HG03139 (cell line): Measurements from ENCODE around the gene NCR1.
"Not testable (repeated sequence)": the region's sequence is repeated elsewhere in the genome, so short reads cannot be mapped to it uniquely, and the experiment has no call there.

Source experiments
- ATAC-seq: cut with Tn5 transposase; IDR thresholded peaks from one replicate; pipeline ENCODE4 v1.9.1; 2021; ENCODE audit not compliant: unreplicated experiment

NCR1 gene

GRCh38 chr19:54905803-54906511 is at the start of gene NCR1:
Gene NCR1, plus strand, starts transcription at chr19:54906148. Its CDS starts 40 bp downstream, at chr19:54906188.
- ATAC-seq, result no peak

GRCh38 chr19:54858476-54858875 is 47.5 kb upstream of the NCR1 start:
- not testable (repeated sequence) for ATAC-seq

- ATAC-seq, result not testable (repeated sequence)
These were observed 46.5 kb upstream of the NCR1 start for GRCh38 chr19:54859421-54859820.

- ATAC-seq, result not testable (repeated sequence)
These were observed 42.5 kb upstream of the NCR1 start for GRCh38 chr19:54863459-54863858.

GRCh38 chr19:54871696-54872095 is 34.3 kb upstream of the NCR1 start:
- no peak for ATAC-seq

- no peak for ATAC-seq
These were observed 32.0 kb upstream of the NCR1 start, which contains the start of gene FCAR for GRCh38 chr19:54873990-54874389. Gene FCAR, plus strand, starts transcription at chr19:54874235. Its CDS starts 55 bp downstream, at chr19:54874290.

GRCh38 chr19:54875506-54875905 is 30.4 kb upstream of the NCR1 start:
- no peak for ATAC-seq

- ATAC-seq, result no peak
These were observed 28.5 kb upstream of the NCR1 start for GRCh38 chr19:54877471-54877870.

- ATAC-seq, result no peak
These were observed 24.1 kb upstream of the NCR1 start for GRCh38 chr19:54881884-54882283.

- ATAC-seq, result no peak
These were observed 23.2 kb upstream of the NCR1 start for GRCh38 chr19:54882758-54883157.

- no peak for ATAC-seq
These were observed 22.7 kb upstream of the NCR1 start for GRCh38 chr19:54883228-54883627.

GRCh38 chr19:54888239-54888638 is 17.7 kb upstream of the NCR1 start:
- ATAC-seq, result no peak

- no peak for ATAC-seq
These were observed 16.4 kb upstream of the NCR1 start for GRCh38 chr19:54889566-54889965.

- ATAC-seq, result no peak
These were observed 12.5 kb upstream of the NCR1 start for GRCh38 chr19:54893406-54893805.

- ATAC-seq, result not testable (repeated sequence)
These were observed 11.8 kb upstream of the NCR1 start for GRCh38 chr19:54894106-54894505.

- no peak for ATAC-seq
These were observed 9.9 kb upstream of the NCR1 start for GRCh38 chr19:54896036-54896435.

- not testable (repeated sequence) for ATAC-seq
These were observed 7.3 kb upstream of the NCR1 start for GRCh38 chr19:54898685-54899084.

GRCh38 chr19:54899646-54900045 is 6.3 kb upstream of the NCR1 start:
- ATAC-seq, result not testable (repeated sequence)

- ATAC-seq, result not testable (repeated sequence)
These were observed 4.8 kb upstream of the NCR1 start for GRCh38 chr19:54901153-54901552.

- ATAC-seq, result no peak
These were observed 3.9 kb upstream of the NCR1 start for GRCh38 chr19:54902061-54902460.

- ATAC-seq, result no peak
These were observed 2.6 kb upstream of the NCR1 start for GRCh38 chr19:54903303-54903702.

- not testable (repeated sequence) for ATAC-seq
These were observed 1.7 kb upstream of the NCR1 start for GRCh38 chr19:54904261-54904660.

- ATAC-seq, result no peak
These were observed 536 bp upstream of the NCR1 start for GRCh38 chr19:54905421-54905802.
